H1 (cell line): ENCODE measurements around the gene ADIRF. TPM values are rescaled to one million over a fixed set of nuclear protein-coding genes. Genes with fewer than 3 reads are reported as not detected.

ENCODE experiments used
- CTCF ChIA-PET: fragments of 300-600 bp; sonication (Branson Sonifier 250); formaldehyde crosslinking; loops from one replicate; lab custom pipeline; 2021; ENCODE audit not compliant: partially characterized antibody; lab: Charles Lee
- POLR2A ChIA-PET: fragments of 300-600 bp; sonication (Branson Sonifier 250); formaldehyde crosslinking; loops from one replicate; lab custom pipeline; 2021; ENCODE audit warnings: inconsistent platforms; ENCODE audit not compliant: partially characterized antibody; lab: Charles Lee
- DNase-seq, 2 experiments: peaks; one replicate each; pipeline versions ENCODE4 v3.0.0 to v3.0.0-alpha.2; 2010 to 2022; ENCODE audit warnings: low spot score in 2 of 2, low read depth in 1 of 2, mixed read lengths in 1 of 2
- FAIRE-seq: peaks from 2 replicates; lab custom pipeline; 2011; peaks lifted over from hg19 to GRCh38; lab: Jason Lieb, UNC
- H2AFZ ChIP-seq: 2 replicates; pipeline ENCODE4 v1.8.1; 2012; ENCODE audit warnings: low read length, inconsistent platforms
- H2AK5ac ChIP-seq: 2 replicates; pipeline ENCODE4 v1.6.1; 2013; ENCODE audit warnings: low read depth, low read length
- H2BK120ac ChIP-seq: replicated peaks from 2 replicates; pipeline ENCODE3; 2013; ENCODE audit warnings: low read depth, low read length, inconsistent platforms
- H2BK12ac ChIP-seq: 2 replicates; pipeline ENCODE4 v1.6.1; 2013; ENCODE audit warnings: low read depth, low read length
- H2BK15ac ChIP-seq: 2 replicates; pipeline ENCODE4 v1.6.1; 2013; ENCODE audit warnings: low read length
- H2BK20ac ChIP-seq: 2 replicates; pipeline ENCODE4 v1.6.1; 2013; ENCODE audit warnings: low read length
- H2BK5ac ChIP-seq: 2 replicates; pipeline ENCODE4 v1.6.1; 2013; ENCODE audit warnings: low read depth, low read length
- H3K14ac ChIP-seq: 2 replicates; pipeline ENCODE4 v1.6.1; 2013; ENCODE audit warnings: inconsistent platforms; ENCODE audit not compliant: insufficient read length
- H3K18ac ChIP-seq: 2 replicates; pipeline ENCODE4 v1.6.1; 2013; ENCODE audit warnings: low read length; ENCODE audit errors: extremely low read depth
- H3K23ac ChIP-seq: 2 replicates; pipeline ENCODE4 v1.6.1; 2013; ENCODE audit warnings: inconsistent platforms; ENCODE audit not compliant: insufficient read length
- H3K23me2 ChIP-seq: 2 replicates; pipeline ENCODE4 v1.6.1; 2013; ENCODE audit warnings: low read depth, low read length
- H3K27ac ChIP-seq: 2 replicates; pipeline ENCODE4 v1.6.1; 2011; ENCODE audit warnings: low read depth, low read length, inconsistent platforms
- H3K27me3 ChIP-seq, 4 experiments: replicated peaks in 1 of 4; 1 replicate in 1 of 4; 2 replicates in 3 of 4; pipeline versions ENCODE4 v1.6.1 to v1.8.1; 2011 to 2013; ENCODE audit warnings: low read length in 3 of 4, mild to moderate bottlenecking in 3 of 4, inconsistent platforms in 2 of 4, mixed read lengths in 2 of 4, moderate library complexity in 1 of 4; ENCODE audit not compliant: control insufficient read depth in 3 of 4, insufficient read depth in 3 of 4; ENCODE audit errors: extremely low read depth in 1 of 4
- H3K36me3 ChIP-seq, 4 experiments: 2 replicates each; pipeline versions ENCODE4 v1.6.1 to v1.8.1; 2011 to 2013; ENCODE audit warnings: mild to moderate bottlenecking in 4 of 4, low read length in 3 of 4, moderate library complexity in 2 of 4, control low read depth in 1 of 4, inconsistent platforms in 1 of 4; ENCODE audit not compliant: insufficient read depth in 4 of 4, control insufficient read depth in 2 of 4
- H3K4ac ChIP-seq: replicated peaks from 2 replicates; pipeline ENCODE3; 2013; ENCODE audit warnings: low read length, low read depth, mixed read lengths, inconsistent platforms; ENCODE audit not compliant: insufficient read length
- H3K4me1 ChIP-seq, 4 experiments: replicated peaks in 1 of 4; 1 replicate in 1 of 4; 2 replicates in 3 of 4; pipeline versions ENCODE4 v1.6.1 to v1.8.1; 2011 to 2013; ENCODE audit warnings: low read length in 3 of 4, inconsistent platforms in 2 of 4, mixed read lengths in 1 of 4; ENCODE audit not compliant: insufficient read depth in 4 of 4, control insufficient read depth in 3 of 4
- H3K4me2 ChIP-seq, 2 experiments: 2 replicates each; pipeline versions ENCODE4 v1.6.1 to v1.8.1; 2011 to 2013; ENCODE audit warnings: low read depth in 2 of 2, low read length in 2 of 2, control low read depth in 1 of 2, inconsistent platforms in 1 of 2, mild to moderate bottlenecking in 1 of 2; ENCODE audit not compliant: insufficient read depth in 1 of 2
- H3K4me3 ChIP-seq, 4 experiments: fragments of 200-600, 300-600 bp in 1 of 4; sonication (generic), shearing (Covaris generic), sonication (Bioruptor Twin) in 1 of 4; 2 replicates each; pipeline versions ENCODE4 v1.5.1 to v1.8.1; 2011 to 2016; ENCODE audit warnings: low read length in 4 of 4, low read depth in 3 of 4, control low read depth in 2 of 4, inconsistent platforms in 2 of 4, mild to moderate bottlenecking in 2 of 4, mixed read lengths in 1 of 4, moderate library complexity in 1 of 4; ENCODE audit not compliant: insufficient read depth in 2 of 4; ENCODE audit errors: extremely low read depth in 1 of 4
- H3K56ac ChIP-seq: replicated peaks from 2 replicates; pipeline ENCODE3; 2013; ENCODE audit warnings: low read depth, mild to moderate bottlenecking, mixed read lengths, low read length, inconsistent platforms; ENCODE audit not compliant: insufficient read length
- H3K79me1 ChIP-seq: 2 replicates; pipeline ENCODE4 v1.6.1; 2013; ENCODE audit warnings: low read depth, low read length, control low read depth
- H3K79me2 ChIP-seq, 2 experiments: 2 replicates each; pipeline versions ENCODE4 v1.6.1 to v1.8.1; 2012 to 2013; ENCODE audit warnings: low read length in 2 of 2, mild to moderate bottlenecking in 2 of 2, inconsistent platforms in 1 of 2; ENCODE audit not compliant: insufficient read depth in 2 of 2, control insufficient read depth in 1 of 2
- H3K9ac ChIP-seq, 4 experiments: replicated peaks in 1 of 4; 1 replicate in 1 of 4; 2 replicates in 3 of 4; pipeline versions ENCODE4 v1.6.1 to v1.8.1; 2011 to 2013; ENCODE audit warnings: low read depth in 3 of 4, low read length in 3 of 4, control low read depth in 2 of 4, mild to moderate bottlenecking in 2 of 4, moderate library complexity in 2 of 4, inconsistent platforms in 1 of 4; ENCODE audit errors: extremely low read depth in 1 of 4
- H3K9me3 ChIP-seq, 2 experiments: 2 replicates each; pipeline versions ENCODE4 v1.6.1 to v1.8.1; 2012 to 2013; ENCODE audit warnings: mild to moderate bottlenecking in 2 of 2, moderate library complexity in 2 of 2, control low read depth in 1 of 2, inconsistent platforms in 1 of 2, low read depth in 1 of 2, low read length in 1 of 2, mixed read lengths in 1 of 2; ENCODE audit not compliant: insufficient read depth in 2 of 2
- H4K20me1 ChIP-seq, 2 experiments: replicated peaks in 1 of 2; 2 replicates each; pipeline versions ENCODE3 to v1.8.1; 2011 to 2013; ENCODE audit warnings: inconsistent platforms in 2 of 2, low read length in 2 of 2, mild to moderate bottlenecking in 1 of 2; ENCODE audit not compliant: insufficient read depth in 2 of 2, control insufficient read depth in 1 of 2
- H4K5ac ChIP-seq: 2 replicates; pipeline ENCODE4 v1.6.1; 2013; ENCODE audit warnings: low read length, low read depth, mixed read lengths, inconsistent platforms; ENCODE audit not compliant: insufficient read length
- H4K8ac ChIP-seq: 2 replicates; pipeline ENCODE4 v1.8.0; 2013; ENCODE audit warnings: mild to moderate bottlenecking, moderate library complexity, low read length, inconsistent platforms; ENCODE audit not compliant: insufficient read depth; ENCODE audit errors: extremely low read depth
- H4K91ac ChIP-seq: replicated peaks from 2 replicates; pipeline ENCODE3; 2013; ENCODE audit warnings: low read length, mixed read lengths, inconsistent platforms; ENCODE audit not compliant: insufficient read length
- BACH1 ChIP-seq: IDR thresholded peaks from 2 replicates; pipeline ENCODE4 v1.6.1; 2012; ENCODE audit warnings: low read length, improper control_type of control experiment
- BRCA1 ChIP-seq: IDR thresholded peaks from 2 replicates; pipeline ENCODE4 v1.6.1; 2012; ENCODE audit warnings: low read depth, low read length, improper control_type of control experiment
- FOSL1 ChIP-seq: IDR thresholded peaks from 2 replicates; pipeline ENCODE4 v1.6.1; 2011; ENCODE audit warnings: mild to moderate bottlenecking, low read depth, low read length, moderate library complexity; ENCODE audit not compliant: insufficient read depth
- KDM1A ChIP-seq: fragments of 200-600, 300-600 bp; sonication (generic); IDR thresholded peaks from 2 replicates; pipeline ENCODE4 v1.7.1; 2016; ENCODE audit warnings: mild to moderate bottlenecking, low read length, borderline replicate concordance
- NRF1 ChIP-seq: IDR thresholded peaks from 2 replicates; pipeline ENCODE4 v1.6.1; 2011; ENCODE audit warnings: mild to moderate bottlenecking, low read depth, low read length, improper control_type of control experiment
- POLR2AphosphoS5 ChIP-seq: IDR thresholded peaks from 2 replicates; pipeline ENCODE4 v1.6.1; 2011; ENCODE audit warnings: low read depth, low read length
- RXRA ChIP-seq: IDR thresholded peaks from 2 replicates; pipeline ENCODE4 v1.6.1; 2011; ENCODE audit warnings: low read depth, mild to moderate bottlenecking, low read length, moderate library complexity; ENCODE audit not compliant: insufficient read depth
- SIN3A ChIP-seq, 2 experiments: IDR thresholded peaks in 1 of 2; conservative IDR thresholded peaks in 1 of 2; 2 replicates each; pipeline ENCODE4 v1.6.1; 2011 to 2012; ENCODE audit warnings: low read length in 2 of 2, improper control_type of control experiment in 1 of 2, low read depth in 1 of 2, mild to moderate bottlenecking in 1 of 2
- SIRT6 ChIP-seq: IDR thresholded peaks from one replicate; pipeline ENCODE4 v1.7.1; 2012; ENCODE audit warnings: low read length, inconsistent platforms
- TBP ChIP-seq: IDR thresholded peaks from 2 replicates; pipeline ENCODE4 v1.6.1; 2011; ENCODE audit warnings: low read depth, low read length, improper control_type of control experiment
- YY1 ChIP-seq: IDR thresholded peaks from 2 replicates; pipeline ENCODE4 v1.6.1; 2011; ENCODE audit warnings: low read depth, mild to moderate bottlenecking, low read length
- WGBS, 2 experiments: shearing (Covaris generic) in 1 of 2; methylation state at CpG; one replicate each; pipeline versions ENCODE4 v1.1.6 to v1.1.7; 2013 to 2015; ENCODE audit warnings: low lambda C conversion rate in 2 of 2, mixed read lengths in 2 of 2, inconsistent platforms in 1 of 2, low coverage in 1 of 2, missing lambda C conversion rate in 1 of 2; ENCODE audit not compliant: insufficient replicate concordance in 2 of 2, insufficient coverage in 1 of 2, insufficient read length in 1 of 2; ENCODE audit errors: extremely low coverage in 1 of 2, missing lambda C conversion rate in 1 of 2; 5-methylcytosine and 5-hydroxymethylcytosine counted together
- polyA plus RNA-seq, 7 experiments: library from polyadenylated mRNA; depleted of rRNA in 3 of 7; stranded (reverse) in 5 of 7; unstranded in 2 of 7; fragments of >200 nt in 5 of 7; fragments of 200-250 nt in 2 of 7; gene quantifications; 1 replicate in 5 of 7; 2 replicates in 1 of 7; 4 replicates in 1 of 7; pipeline versions ENCODE4 v1.2.1 to v1.2.3, GENCODE V29; 2011 to 2013; ENCODE audit warnings: missing spikeins in 2 of 7, mixed read lengths in 2 of 7
- total RNA-seq: library from RNA; stranded (reverse); fragmentation: NEBNext Ultra II Directional; extraction: Animal tissue kit (Norgen Biotek cat#: 25700); gene quantifications from 2 replicates; pipeline ENCODE4 v1.2.1, GENCODE V29; 2021

Gene ADIRF
- total and polyA plus RNA-seq, 2 of the 8 experiments (the other 6 are each of a cell fraction or from before 2014, with no cell fraction given): not detected

- Histone ChIP-seq H3K23ac (no peak overlapping the region), H3K14ac (no peak overlapping the region), H3K4ac (no peak overlapping the region), H2AFZ (no peak overlapping the region), H2BK15ac (no peak overlapping the region), H3K9ac (no peak overlapping the region), H3K18ac (no peak overlapping the region), H3K23me2 (no peaks in the 10 kb centered on the region), H3K79me1 (no peaks in the 10 kb centered on the region; the same call in 1 of the 2 replicates), H3K27me3 (no peaks in the 10 kb centered on the region), H2AK5ac (no peak overlapping the region), H4K5ac (no peak overlapping the region), H3K56ac (no peak overlapping the region), H4K8ac (no peak overlapping the region), H3K36me3 (peaks cover 17 to 64% (median 48%) of the 10 kb centered on the region in 4 experiments), H4K20me1 (peaks cover 0 to 2% of the 10 kb centered on the region in 2 experiments), H3K4me1 (no peaks in the 10 kb centered on the region), H3K79me2 (no peaks in the 10 kb centered on the region), H2BK120ac (no peak overlapping the region), H4K91ac (no peak overlapping the region), H3K9me3 (no peaks in the 10 kb centered on the region), H3K27ac (no peak overlapping the region), H3K4me3 (no peak overlapping the region), H3K4me2 (no peak overlapping the region), H2BK20ac (no peak overlapping the region), H2BK12ac (no peak overlapping the region), H2BK5ac (no peak overlapping the region)
- WGBS, 2 experiments: 93% methylated on average over 9 of the region's 9 CpGs; no CpG with 5 or more reads in 1 of the 2 experiments
- POLR2A ChIA-PET: no interaction called here
- TF ChIP-seq NRF1: no peak
- no peak for TF ChIP-seq FOSL1
- TF ChIP-seq RXRA: no peak
- TF ChIP-seq BACH1: no peak
- TF ChIP-seq YY1: no peak
- TF ChIP-seq TBP: no peak
- no peak for TF ChIP-seq BRCA1
- TF ChIP-seq KDM1A: no peak
- no peak for TF ChIP-seq SIN3A (conservative IDR thresholded peaks at IDR 0.05 in 1 of 2, IDR thresholded peaks at IDR 0.05 in 1 of 2; ENCODE audit: low read depth in 1 of 2, low read length in 2 of 2)
- no peak for TF ChIP-seq POLR2AphosphoS5
- TF ChIP-seq SIRT6: no peak
- CTCF ChIA-PET: interaction anchor here (1.5 kb wide), 1 partner anchor 229 kb away, joined by 3 read pairs; no protein-coding TSS in a partner anchor
- FAIRE-seq: no peak
- DNase-seq: no peak
Measured at GRCh38 chr10:86922553-86922961, 45.7 kb upstream of the ADIRF start.
